WTC11 (cell line): ENCODE data around the gene SLC30A3. TPM values are rescaled to one million over a fixed set of nuclear protein-coding genes. Genes with fewer than 3 reads are reported as not detected.

Experiments
- ATAC-seq: fragments of 200-7000 bp; cut with Tn5 transposase; 2 replicates; pipeline ENCODE4 v1.10.0; 2021; ENCODE audit warnings: mild to moderate bottlenecking, moderate library complexity
- CTCF ChIA-PET: fragments of 300-600 bp; sonication (Branson Sonifier 250); formaldehyde crosslinking; loops from one replicate; lab custom pipeline; 2021; ENCODE audit warnings: antibody characterized with exemption; lab: Charles Lee
- POLR2A ChIA-PET: fragments of 350-600 bp; sonication (Branson Sonifier 250); formaldehyde crosslinking; loops from one replicate; lab custom pipeline; 2021; ENCODE audit warnings: antibody characterized with exemption; lab: Charles Lee
- DNase-seq: peaks from one replicate; pipeline ENCODE4 v3.0.0; 2021; ENCODE audit warnings: low spot score
- H3K27ac Mint-ChIP-seq: 2 replicates; pipeline ENCODE4 v1.8.0; 2021; ENCODE audit warnings: mixed read lengths
- H3K27me3 Mint-ChIP-seq: 2 replicates; pipeline ENCODE4 v1.8.0; 2021; ENCODE audit warnings: low read depth, mild to moderate bottlenecking, moderate library complexity, mixed read lengths
- H3K36me3 Mint-ChIP-seq: 2 replicates; pipeline ENCODE4 v1.8.0; 2021; ENCODE audit warnings: mixed read lengths
- H3K4me1 Mint-ChIP-seq: 2 replicates; pipeline ENCODE4 v1.8.0; 2022; ENCODE audit warnings: mixed read lengths
- H3K4me3 Mint-ChIP-seq: 2 replicates; pipeline ENCODE4 v1.8.0; 2021; ENCODE audit warnings: mild to moderate bottlenecking, moderate library complexity, mixed read lengths
- H3K9me3 Mint-ChIP-seq: 2 replicates; pipeline ENCODE4 v1.8.0; 2021; ENCODE audit warnings: mixed read lengths
- ATF6 ChIP-seq: sonication (generic); formaldehyde crosslinking; IDR thresholded peaks from 2 replicates; pipeline ENCODE4 v1.8.1; 2023; ENCODE audit warnings: mild to moderate bottlenecking, missing genetic modification reagents
- ELF4 ChIP-seq: sonication (generic); formaldehyde crosslinking; IDR thresholded peaks from 2 replicates; pipeline ENCODE4 v1.8.1; 2022; ENCODE audit warnings: low read depth, mild to moderate bottlenecking, moderate library complexity, missing genetic modification reagents
- GABPB1 ChIP-seq: sonication (generic); formaldehyde crosslinking; IDR thresholded peaks from 2 replicates; pipeline ENCODE4 v1.8.1; 2023; ENCODE audit warnings: mild to moderate bottlenecking, missing genetic modification reagents
- HMGA2 ChIP-seq: fragments of 250-450 bp; sonication (Bioruptor Pico); IDR thresholded peaks from 2 replicates; pipeline ENCODE4 v1.4.0; 2021; ENCODE audit warnings: mild to moderate bottlenecking, moderate library complexity
- JUN ChIP-seq: sonication (generic); formaldehyde crosslinking; IDR thresholded peaks from 2 replicates; pipeline ENCODE4 v1.8.0; 2023; ENCODE audit warnings: mild to moderate bottlenecking, missing genetic modification reagents
- MYBL2 ChIP-seq: sonication (generic); formaldehyde crosslinking; IDR thresholded peaks from 2 replicates; pipeline ENCODE4 v1.8.1; 2023; ENCODE audit warnings: mild to moderate bottlenecking, moderate library complexity, missing genetic modification reagents
- OVOL2 ChIP-seq: fragments of 250-450 bp; sonication (Bioruptor Pico); IDR thresholded peaks from 2 replicates; pipeline ENCODE4 v1.9.0; 2021; ENCODE audit warnings: mild to moderate bottlenecking, borderline replicate concordance
- USF1 ChIP-seq: sonication (generic); formaldehyde crosslinking; IDR thresholded peaks from 2 replicates; pipeline ENCODE4 v1.8.0; 2022; ENCODE audit warnings: mild to moderate bottlenecking, missing genetic modification reagents
- ZNF121 ChIP-seq: sonication (generic); formaldehyde crosslinking; IDR thresholded peaks from 2 replicates; pipeline ENCODE4 v1.8.0; 2023; ENCODE audit warnings: missing genetic modification reagents
- ZNF219 ChIP-seq: sonication (generic); formaldehyde crosslinking; IDR thresholded peaks from 2 replicates; pipeline ENCODE4 v1.8.0; 2023; ENCODE audit warnings: missing genetic modification reagents, mild to moderate bottlenecking, borderline replicate concordance
- ZNF423 ChIP-seq: fragments of 250-450 bp; sonication (Bioruptor Pico); IDR thresholded peaks from 2 replicates; pipeline ENCODE4 v2.1.2; 2022; ENCODE audit warnings: mild to moderate bottlenecking, moderate library complexity
- ZNF425 ChIP-seq: fragments of 250-450 bp; sonication (Bioruptor Pico); conservative IDR thresholded peaks from 2 replicates; pipeline ENCODE4 v1.9.0; 2021; ENCODE audit warnings: mild to moderate bottlenecking
- ZNF512 ChIP-seq: sonication (generic); formaldehyde crosslinking; IDR thresholded peaks from 2 replicates; pipeline ENCODE4 v1.8.1; 2022; ENCODE audit warnings: missing genetic modification reagents, borderline replicate concordance
- ZNF671 ChIP-seq: fragments of 250-450 bp; sonication (Bioruptor Pico); IDR thresholded peaks from 2 replicates; pipeline ENCODE4 v1.8.0; 2021; ENCODE audit warnings: mild to moderate bottlenecking
- ZSCAN18 ChIP-seq: fragments of 250-450 bp; sonication (Bioruptor Pico); IDR thresholded peaks from 2 replicates; pipeline ENCODE4 v2.1.2; 2022; ENCODE audit warnings: mild to moderate bottlenecking, moderate library complexity
- total RNA-seq: library from RNA; stranded (reverse); gene quantifications from 3 replicates; pipeline ENCODE4 v1.2.3, GENCODE V29; 2021

SLC30A3 gene
- total RNA-seq, 1 experiment from 2014 or later, result 8.9 TPM

- ATAC-seq, result no peak
- Mint-ChIP-seq H3K9me3 (no peaks in the 10 kb centered on the region), H3K36me3 (peaks cover 52% of the 10 kb centered on the region), H3K27ac (peak overlapping the region; percentile 78), H3K4me3 (peak overlapping the region; percentile 51), H3K27me3 (no peaks in the 10 kb centered on the region), H3K4me1 (peaks cover 25% of the 10 kb centered on the region)
- POLR2A ChIA-PET, result no interaction called here
- TF ChIP-seq GABPB1 (CRISPR knock-in tag) (peak; percentile 42; the same call in 1 of the 2 replicates), ZSCAN18 (no peak)
- CTCF ChIA-PET, result no interaction called here
- DNase-seq, result no peak
These were observed 53.0 kb downstream of the SLC30A3 start for GRCh38 chr2:27209621-27210401.

GRCh38 chr2:27208486-27209050 lies 54.3 kb downstream of the SLC30A3 start:
- ChIA-PET POLR2A (interaction anchor here (0.8 kb wide), 1 partner anchor 9 kb away, joined by 3 read pairs; no protein-coding TSS in a partner anchor), CTCF (interaction anchor here (0.6 to 2.2 kb wide), 3 partner anchors 17 to 91 kb away, joined by 3 to 9 read pairs (median 3); no protein-coding TSS in a partner anchor)

More at GRCh38 chr2:27208486-27209050, 54.3 kb downstream of the SLC30A3 start:
- Mint-ChIP-seq H3K27me3 (no peaks in the 10 kb centered on the region), H3K4me3 (no peak overlapping the region), H3K27ac (0 out of 2 replicates have a peak overlapping the region, but pooled peaks have one; percentile 20), H3K9me3 (no peaks in the 10 kb centered on the region), H3K4me1 (peaks cover 23% of the 10 kb centered on the region), H3K36me3 (peaks cover 65% of the 10 kb centered on the region)
- ATAC-seq (no peak), DNase-seq (no peak)
- TF ChIP-seq USF1 (no peak), ZNF512 (CRISPR knock-in tag) (no peak), ZNF121 (no peak), ZNF423 (CRISPR knock-in tag) (no peak), HMGA2 (CRISPR knock-in tag) (no peak), OVOL2 (no peak), ZNF425 (CRISPR knock-in tag) (no peak), ZNF219 (CRISPR knock-in tag) (no peak), MYBL2 (no peak), ELF4 (CRISPR knock-in tag) (no peak), JUN (CRISPR knock-in tag) (no peak), ZNF671 (CRISPR knock-in tag) (no peak), ATF6 (CRISPR knock-in tag) (no peak)
